NK-92 (cell line): ENCODE results near the gene IGF1R.

Experiments
- DNase-seq: peaks from one replicate; lab custom pipeline; 2025; ENCODE audit not compliant: unreplicated experiment; lab: John Stamatoyannopoulos, UW

Gene IGF1R

DNA sequence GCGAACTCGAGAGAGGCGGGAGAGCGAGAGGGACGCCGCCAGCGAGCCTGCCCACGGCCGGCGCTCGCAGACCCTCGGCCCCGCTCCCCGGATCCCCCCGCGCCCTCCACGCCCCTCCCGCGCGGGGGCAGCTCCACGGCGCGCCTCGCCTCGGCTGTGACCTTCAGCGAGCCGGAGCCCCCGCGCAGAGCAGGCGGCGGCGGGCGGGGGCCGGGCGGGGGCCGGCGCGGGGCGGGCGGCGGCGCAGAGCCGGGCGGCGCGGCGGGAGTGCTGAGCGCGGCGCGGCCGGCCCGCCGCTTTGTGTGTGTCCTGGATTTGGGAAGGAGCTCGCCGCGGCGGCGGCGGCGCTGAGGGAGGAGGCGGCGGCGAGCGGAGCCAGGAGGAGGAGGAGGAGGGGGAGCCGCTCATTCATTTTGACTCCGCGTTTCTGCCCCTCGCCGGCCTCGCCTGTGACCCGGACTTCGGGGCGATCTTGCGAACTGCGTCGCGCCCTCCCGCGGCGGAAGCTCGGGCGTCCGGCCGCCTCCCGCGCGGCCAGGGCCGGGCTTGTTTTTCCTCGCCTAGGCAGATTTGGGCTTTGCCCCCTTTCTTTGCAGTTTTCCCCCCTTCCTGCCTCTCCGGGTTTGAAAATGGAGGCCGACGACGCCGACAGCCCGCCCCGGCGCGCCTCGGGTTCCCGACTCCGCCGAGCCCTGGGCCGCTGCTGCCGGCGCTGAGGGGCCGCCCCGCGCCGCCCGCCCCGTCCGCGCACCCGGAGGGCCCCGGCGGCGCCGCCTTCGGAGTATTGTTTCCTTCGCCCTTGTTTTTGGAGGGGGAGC is 524 bp downstream of the IGF1R start:
- no peak for DNase-seq

DNA sequence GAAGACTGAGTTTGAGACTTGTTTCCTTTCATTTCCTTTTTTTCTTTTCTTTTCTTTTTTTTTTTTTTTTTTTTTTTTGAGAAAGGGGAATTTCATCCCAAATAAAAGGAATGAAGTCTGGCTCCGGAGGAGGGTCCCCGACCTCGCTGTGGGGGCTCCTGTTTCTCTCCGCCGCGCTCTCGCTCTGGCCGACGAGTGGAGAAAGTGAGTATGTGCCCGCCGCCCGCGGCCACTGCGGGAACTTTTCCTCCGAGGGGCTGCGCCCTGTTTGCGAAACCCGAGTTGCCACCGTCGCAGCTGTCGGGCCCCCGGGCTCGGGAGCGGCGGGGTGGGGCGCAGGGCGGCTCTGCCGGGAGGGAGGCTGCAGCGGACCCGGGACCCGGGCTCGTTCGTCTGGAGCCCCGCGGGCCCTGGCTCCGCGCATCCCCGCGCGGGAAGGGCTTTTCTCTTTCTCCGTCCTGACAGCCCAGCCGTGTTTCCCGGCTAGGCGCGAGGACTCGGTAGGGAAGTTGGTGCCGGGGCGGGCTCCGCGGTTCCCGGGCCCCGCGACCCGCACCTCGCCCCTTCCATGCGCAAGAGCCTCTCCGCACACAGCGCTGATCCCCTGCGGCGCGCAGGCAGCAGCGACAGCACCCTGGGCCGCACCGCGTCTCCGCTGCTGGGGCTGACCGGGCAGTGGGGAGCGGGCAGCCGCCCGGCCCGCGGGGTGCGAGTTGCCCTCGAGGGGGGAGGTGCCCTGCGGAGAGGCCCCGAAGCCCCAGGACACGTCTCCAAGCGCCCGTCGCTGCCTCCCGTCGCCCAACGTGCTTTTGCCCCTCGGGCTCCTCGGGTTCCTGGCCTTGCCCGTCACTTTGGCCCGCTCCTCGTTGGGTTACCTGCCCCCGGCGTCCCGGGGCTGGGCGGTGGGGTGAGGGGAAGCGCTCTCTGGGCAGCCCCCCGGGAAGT is 1.4 kb downstream of the IGF1R start:
- DNase-seq, result no peak

DNA sequence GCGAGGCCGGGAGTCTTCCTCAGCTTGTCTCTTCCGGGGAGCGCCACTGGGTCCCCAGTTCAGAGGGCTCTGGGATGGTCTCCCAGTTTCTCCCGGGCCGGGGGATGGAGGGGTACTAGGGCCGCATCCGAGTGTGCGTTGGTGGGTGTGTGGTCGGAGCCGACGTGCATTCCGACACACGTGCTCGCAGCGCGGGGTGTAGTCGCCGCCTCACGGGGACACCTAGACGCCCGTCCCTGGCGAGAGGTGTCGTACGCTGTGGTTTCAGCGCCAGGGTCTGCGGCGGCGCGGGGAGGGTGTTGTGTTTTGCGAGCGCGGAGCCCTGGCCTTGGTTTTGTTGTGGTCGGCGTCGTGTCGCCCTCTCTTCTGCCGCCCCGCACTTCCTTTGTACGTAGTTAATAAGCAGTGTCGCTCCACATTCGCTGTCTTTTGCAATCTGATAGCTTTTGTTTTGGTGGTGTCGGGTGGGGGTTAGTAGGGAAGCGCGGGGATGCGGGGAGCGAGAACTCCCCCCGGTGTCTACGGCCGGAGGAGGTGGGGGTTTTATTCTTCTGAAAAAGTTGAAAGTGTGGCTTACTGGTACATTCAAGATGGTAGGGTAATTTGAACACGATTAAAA is 2.2 kb downstream of the IGF1R start:
- no peak for DNase-seq

DNA sequence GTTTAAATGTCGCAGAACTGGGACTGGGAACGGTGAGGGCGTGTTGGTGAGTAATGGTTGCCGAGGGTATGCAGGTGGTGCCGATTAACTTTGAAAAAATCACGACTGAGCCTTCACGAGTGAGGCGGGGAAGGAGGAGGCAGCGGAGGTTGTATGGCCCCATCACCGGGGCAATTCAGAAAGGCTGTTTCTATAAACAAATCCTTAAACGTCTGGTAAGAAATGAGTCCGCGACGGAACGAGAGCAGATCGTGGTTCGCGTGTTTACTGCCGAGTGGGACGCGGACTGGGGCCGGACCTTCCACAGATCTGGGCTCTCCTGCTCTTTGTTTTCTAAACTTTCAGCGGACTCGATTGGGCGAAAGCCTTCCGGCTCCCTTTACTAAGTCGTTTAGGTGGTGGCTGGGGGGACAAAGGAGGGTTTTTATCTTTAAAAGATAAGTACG is 2.7 kb downstream of the IGF1R start:
- DNase-seq, result no peak

DNA sequence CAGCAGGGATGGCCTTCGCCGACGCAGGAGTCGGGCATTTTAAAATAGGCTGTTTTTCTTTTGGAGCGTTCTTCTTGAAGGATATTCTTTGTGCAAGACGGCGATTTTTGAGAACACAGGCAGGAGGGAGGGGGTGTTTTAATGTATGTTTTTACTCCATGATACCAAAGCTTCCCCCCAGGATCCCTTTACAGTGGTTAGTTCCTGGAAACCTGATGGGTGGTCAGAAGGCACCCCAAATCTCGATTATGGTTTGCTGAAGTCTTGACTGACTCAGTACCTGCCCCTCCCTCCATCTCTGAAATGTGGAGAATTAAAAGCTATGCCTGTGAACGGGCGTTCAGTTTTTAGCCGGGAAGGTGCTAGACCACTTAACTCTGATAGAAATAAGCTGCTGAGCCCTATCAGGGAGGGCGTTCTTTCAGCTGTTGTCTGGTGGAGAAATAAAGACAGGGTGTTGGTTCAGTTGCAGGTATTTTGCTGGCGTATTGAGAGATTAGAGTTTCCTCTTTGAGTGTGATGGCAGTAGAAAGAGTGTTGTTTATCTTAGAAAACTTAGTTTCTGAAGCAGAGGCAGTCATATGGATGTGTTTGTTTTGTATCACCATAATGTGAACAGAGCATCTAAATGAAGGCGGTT is 3.4 kb downstream of the IGF1R start:
- DNase-seq, result no peak

DNA sequence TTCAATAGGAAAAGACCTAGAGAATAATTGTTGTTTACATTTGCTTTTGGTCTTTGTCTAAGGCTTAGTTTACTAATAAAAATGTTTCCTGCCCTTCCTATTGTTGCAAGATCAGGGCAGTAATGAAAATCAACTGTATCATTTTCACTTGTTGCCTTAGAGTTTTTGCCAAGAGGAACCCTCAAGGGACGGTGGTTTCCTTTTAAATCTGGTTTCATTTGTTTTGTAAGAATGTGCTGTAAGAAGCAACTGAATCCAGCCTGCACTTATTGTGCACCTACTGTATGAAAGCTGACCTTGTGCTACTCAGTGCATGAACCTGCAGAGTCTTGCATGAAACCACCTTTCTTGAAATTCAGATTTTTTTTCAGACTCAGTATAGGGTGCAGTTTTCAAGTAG is 5.3 kb downstream of the IGF1R start:
- no peak for DNase-seq

DNA sequence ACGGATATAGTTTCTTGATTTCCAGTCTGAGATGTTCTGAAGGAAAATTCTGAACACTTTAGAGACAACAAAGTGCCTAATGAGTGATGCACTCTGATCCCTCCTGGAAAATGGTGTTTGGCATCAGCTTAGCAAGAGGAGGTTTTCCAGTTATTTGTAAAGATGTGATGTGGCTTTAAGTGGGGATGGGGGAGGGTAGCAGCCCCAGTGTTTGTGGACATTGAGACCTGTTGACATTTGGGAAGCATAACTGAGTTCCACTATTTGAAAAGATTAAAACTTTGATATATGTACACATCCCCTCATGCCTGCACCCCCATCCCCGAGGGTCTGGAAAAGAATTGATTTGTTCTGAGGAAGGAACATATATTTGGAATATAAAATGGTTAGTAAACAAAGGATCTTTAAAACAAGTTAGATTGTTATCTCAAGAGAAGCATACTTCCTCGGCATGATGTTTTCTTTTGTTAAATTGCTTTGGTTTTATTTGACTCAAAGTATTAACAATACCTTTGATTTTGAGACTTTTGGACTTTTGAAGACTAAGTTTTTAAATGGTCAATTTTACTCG is 6.5 kb downstream of the IGF1R start:
- no peak for DNase-seq

DNA sequence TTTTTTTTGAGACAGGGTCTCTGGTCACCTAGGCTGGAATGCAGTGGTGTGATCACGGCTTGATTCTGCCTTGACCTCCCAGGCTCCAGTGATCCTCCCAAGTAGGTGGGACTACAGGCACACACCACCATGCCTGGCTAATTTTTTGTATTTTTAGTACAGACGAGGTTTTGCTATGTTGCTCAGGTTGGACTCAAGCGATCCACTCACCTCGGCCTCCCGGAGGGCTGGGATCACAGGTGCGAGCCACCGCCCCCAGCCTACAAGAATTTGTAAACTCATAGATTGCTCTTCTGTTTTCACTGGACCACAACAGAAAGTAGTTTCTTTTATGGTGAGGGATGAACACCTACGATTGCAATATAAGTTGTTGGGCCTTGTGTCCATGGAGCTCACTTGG is 7.4 kb downstream of the IGF1R start:
- DNase-seq, result no peak

DNA sequence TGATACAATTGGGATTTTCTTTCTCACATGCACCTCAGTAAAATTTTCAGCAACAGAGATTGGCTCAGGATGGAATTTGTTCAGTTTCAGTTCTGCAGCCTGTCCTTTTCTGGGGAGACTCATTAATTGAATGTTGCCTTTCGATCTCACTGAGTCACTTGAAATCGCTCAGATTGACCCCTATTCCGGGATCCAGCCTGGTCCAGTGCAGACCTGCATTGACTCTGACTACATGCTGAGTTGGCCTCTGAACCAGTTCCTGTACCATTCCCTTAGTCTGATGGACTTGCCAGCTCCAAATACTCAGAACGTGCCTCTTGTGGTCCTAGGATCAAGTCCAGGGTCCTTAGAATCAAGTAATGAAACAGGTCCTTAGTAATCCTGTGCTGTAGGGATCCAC is 9.4 kb downstream of the IGF1R start:
- no peak for DNase-seq

DNA sequence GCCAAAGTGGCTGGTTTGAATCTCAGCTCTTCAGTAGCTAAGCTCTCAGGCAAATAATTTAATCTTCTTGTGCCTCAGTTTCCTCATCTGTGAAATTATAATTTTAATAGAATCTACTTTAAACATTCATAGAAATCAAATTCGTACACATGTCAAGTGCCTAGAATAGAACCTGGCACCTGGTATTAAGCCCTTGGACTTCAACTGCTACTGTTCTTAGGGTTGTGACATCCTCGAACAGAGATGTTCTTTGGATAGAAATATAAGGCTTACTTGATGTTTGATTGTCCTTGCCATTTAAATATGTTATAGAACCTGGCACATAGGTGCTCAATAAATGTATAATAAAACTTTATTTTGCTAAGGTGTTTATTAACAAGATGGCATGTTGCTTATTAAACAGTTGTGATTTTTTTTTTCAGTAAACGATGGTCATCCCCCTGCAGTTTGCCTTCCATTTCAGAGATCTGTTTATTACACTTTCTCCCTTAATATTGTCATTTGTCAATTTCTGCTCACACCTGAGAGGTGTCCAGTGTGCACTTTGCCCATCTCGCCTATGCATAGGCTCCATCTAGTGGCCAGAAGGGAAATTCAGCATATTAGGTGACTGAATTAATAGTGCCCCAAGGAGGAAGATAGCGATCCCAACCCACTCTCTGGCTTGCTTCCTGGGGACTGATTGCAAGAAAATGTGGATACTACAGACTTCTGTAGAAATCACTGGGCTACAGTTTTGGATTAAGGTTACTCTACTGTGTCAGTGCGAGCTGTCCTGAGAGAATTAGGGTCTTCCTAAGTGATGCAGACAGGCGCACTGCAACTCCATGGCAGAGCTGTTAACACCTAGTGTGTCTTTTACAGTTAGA is 10.7 kb downstream of the IGF1R start:
- peak; percentile 29 for DNase-seq

DNA sequence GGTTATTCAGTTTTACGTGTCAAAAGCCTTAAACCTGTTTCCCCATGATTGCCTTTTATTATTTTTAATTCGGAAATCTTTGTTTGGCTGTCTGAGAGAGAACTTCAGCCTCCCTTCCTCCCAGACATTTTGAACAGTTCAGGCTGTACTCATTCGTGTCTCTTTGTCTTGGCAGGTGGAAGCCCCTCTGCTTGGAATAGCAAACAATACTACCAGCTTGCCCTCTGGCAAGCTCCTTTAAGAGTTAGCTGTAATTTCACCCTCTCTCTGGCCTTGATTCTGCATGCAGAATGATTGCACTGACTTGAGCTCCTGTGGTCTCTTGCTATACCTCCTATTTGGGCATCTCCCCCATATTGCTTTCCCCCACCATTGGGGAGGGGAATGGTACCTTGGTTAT is 11.7 kb downstream of the IGF1R start:
- no peak for DNase-seq

DNA sequence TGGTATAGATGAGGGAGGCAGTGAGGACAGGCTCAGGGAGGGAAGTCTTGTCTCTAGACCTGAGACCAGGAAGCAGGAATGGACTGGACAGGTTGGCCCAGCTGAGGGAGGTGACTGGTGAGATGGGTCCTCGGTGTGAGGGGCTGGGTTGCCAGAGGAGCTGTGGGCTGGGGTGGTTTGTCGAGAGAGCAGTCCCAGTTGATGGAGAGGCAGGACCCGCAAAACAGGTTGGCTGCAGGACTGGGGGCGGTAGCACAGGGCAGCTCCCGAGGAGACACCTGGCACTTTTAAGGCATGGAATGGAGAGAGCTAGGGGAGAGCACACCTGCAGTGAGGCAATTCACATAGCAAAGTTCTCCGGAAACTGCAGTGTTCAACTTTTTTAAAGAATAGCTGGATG is 14.7 kb downstream of the IGF1R start:
- DNase-seq, result no peak

DNA sequence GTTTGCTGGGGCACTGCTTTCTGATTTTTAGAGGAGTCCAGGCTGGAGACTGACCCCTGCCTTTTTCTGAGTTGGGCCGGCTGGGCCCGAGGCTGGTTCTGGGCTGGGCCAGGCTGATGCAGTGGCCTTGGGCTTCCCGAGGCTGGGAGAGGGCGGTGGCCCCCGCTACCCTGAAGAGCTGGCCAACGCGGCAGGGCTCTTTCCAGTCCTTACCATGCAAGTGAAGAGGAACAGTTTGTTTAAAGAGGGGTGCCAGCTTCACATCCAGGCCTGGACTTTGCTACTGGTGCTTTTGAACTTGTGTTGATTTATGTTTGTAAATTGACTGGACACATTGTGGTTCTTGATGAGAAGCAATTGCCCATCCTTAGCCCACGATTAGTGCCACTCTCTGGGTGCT is 15.3 kb downstream of the IGF1R start:
- DNase-seq, result no peak

DNA sequence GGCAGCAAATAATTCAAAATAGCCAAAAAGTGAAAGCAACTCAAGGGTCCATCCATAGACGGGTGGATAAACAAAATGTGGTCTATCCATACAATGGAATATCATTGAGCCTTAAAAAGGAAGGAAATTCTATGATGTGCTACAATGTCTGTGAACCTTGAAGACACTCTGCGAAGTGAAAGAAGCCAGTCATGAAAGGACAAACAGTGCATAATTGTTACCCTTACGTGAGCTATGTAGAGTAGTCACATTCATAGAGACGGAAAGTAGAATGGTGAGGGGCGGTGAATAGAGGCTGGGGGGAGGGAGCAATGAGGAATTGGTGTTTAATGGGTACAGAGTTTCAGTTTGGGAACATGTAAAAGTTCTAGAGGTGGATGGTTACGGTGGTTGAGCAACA is 18.1 kb downstream of the IGF1R start:
- no peak for DNase-seq

DNA sequence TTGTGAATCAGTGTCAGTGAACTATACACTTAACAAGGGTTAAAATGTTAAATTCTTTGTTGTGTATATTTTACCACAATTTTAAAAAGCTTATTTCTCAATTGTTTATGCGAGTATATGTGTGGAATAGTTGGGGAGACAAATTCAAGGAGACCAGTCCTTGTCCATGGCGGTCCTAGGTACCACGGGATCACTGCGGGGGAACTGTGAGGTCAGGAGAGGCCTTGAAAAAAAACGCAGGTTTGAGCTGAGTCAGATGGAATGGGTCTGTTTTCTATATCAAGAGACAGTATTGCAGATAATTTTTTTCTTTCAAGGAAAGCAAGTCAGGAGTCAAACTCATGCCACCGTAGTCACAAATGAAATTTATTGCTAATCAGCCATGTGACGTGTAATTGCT is 18.5 kb downstream of the IGF1R start:
- DNase-seq, result no peak

DNA sequence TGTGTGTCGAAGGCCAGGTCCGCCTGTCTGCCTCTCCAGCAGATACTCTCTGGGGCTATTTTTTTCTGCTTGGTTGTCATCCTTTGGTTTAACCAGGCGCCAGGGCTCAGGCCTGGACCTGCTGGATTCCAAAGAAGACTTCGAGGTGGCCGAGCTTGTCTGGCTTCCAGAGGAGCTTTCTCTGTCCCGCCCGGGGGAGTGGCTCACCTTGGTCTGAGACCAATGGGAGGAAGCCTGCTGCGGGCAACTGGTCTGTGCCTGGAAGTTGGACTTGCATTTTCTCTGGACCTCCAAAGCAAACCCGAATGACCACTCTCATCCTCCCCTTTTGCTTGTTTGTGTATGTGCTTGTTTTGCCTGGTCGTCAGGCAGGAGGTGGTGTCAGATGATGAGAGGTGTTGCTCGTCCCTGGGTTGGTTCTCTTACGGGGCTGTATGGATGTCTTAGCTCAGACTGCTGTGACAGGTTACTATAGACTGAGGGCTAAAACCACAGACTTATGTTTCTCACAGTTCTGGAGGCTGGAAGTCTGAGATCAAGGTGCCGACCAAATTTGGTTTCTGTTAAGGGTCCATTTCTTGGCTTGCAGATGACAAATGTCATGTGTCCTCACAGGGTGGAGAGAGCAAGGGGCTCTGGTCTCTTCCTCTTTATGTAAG is 19.3 kb downstream of the IGF1R start:
- DNase-seq, result no peak

DNA sequence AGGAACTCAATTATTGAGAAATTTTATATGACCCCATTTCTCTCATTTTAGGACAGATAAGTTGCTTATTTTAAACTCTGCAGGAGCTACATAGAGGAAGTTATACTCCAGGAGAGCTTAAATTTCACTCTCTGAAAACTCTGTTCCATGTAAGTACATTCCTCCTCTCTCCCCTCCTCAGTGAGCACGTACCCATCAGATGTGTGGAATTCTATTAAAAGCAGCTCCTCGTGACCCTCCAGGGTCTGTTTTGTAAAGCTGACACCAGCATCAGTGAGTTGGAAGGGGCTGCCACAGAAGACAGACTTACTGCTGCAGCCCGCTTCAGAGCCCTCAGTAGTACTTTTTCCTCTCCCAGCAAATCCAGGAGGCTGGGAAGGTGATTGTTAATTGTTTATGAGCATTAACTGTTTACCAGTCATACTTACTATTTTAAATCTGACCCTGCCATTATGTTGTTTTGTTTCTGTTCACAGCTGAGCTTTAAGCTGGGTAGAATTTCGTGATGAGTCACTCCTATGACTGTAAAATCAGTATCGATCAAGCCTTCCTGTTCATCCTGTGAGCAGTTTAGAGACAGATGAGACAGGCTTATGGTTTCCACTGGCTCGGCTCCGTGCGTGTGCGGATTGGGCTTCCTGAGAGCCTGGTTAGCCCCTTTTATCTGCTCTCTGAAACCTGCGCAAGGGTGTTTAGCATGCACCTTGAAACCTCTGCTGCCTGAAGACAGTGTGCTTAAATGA is 20.4 kb downstream of the IGF1R start:
- DNase-seq, result no peak

DNA sequence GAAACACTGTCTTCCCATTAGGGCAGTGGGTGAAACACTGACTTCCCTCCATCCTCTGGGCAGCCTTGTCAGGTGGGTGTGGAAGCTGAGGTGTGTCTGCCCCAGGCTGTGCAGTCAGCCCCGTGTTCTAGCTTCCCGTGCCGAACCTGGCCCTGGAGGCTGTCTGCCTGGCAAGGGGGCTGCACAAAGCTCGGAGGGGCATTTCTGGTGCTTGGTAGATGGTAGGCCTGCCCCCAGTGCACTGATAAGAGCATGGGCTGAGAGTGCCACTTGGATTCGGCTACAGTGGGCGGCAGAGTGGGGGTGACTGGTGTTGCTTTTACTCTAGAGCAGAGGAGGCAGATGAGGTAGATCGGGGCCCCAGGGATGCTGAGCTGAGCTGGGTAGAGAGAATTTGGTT is 21.3 kb downstream of the IGF1R start:
- DNase-seq, result no peak
